HEK293 (cell line): ENCODE measurements around the gene UROC1.

Source experiments
- CTCF ChIA-PET: fragments of 350-600 bp; formaldehyde crosslinking; extraction: SDS; loops from one replicate; lab custom pipeline; 2021; ENCODE audit warnings: antibody characterized with exemption; lab: Yijun Ruan, JAX
- POLR2A ChIA-PET: fragments of 300-600 bp; formaldehyde crosslinking; extraction: SDS; loops from one replicate; lab custom pipeline; 2020; ENCODE audit warnings: antibody characterized with exemption, inconsistent platforms; lab: Yijun Ruan, JAX
- H3K27ac ChIP-seq: fragments of 200-500 bp; sonication (Bioruptor generic); 2 replicates; pipeline ENCODE4 v1.5.1; 2014; ENCODE audit warnings: low read depth, low read length, control low read depth, inconsistent platforms; ENCODE audit errors: extremely low read depth
- H3K36me3 ChIP-seq, 2 experiments: fragments of 200-500 bp in 1 of 2; sonication (Bioruptor generic) in 1 of 2; 1 replicate in 1 of 2; 2 replicates in 1 of 2; pipeline ENCODE4 v1.5.1; 2014 to 2017; ENCODE audit warnings: inconsistent platforms in 2 of 2, low read length in 2 of 2; ENCODE audit not compliant: control insufficient read depth in 2 of 2, insufficient read depth in 1 of 2
- H3K4me1 ChIP-seq: fragments of 200-500 bp; sonication (Bioruptor generic); 2 replicates; pipeline ENCODE4 v1.5.1; 2014; ENCODE audit warnings: mild to moderate bottlenecking, low read length, inconsistent platforms; ENCODE audit not compliant: control insufficient read depth, insufficient read depth
- H3K4me3 ChIP-seq: 2 replicates; pipeline ENCODE4 v1.5.1; 2011; ENCODE audit warnings: low read depth, mild to moderate bottlenecking, control low read depth, low read length, moderate library complexity
- H3K9me3 ChIP-seq: fragments of 200-500 bp; sonication (Bioruptor generic); 2 replicates; pipeline ENCODE4 v1.5.1; 2014; ENCODE audit warnings: low read depth, low read length, inconsistent platforms; ENCODE audit not compliant: control insufficient read depth, insufficient read depth
- CTCF ChIP-seq: fragments of 450-650 bp; formaldehyde crosslinking; IDR thresholded peaks from 2 replicates; pipeline ENCODE4 v1.5.1; 2016; ENCODE audit warnings: missing biosample characterization, missing genetic modification characterization
- GFI1B ChIP-seq: fragments of 450-650 bp; formaldehyde crosslinking; IDR thresholded peaks from 2 replicates; pipeline ENCODE4 v1.5.1; 2016; ENCODE audit warnings: missing biosample characterization, missing genetic modification characterization
- GLIS2 ChIP-seq: fragments of 450-650 bp; formaldehyde crosslinking; IDR thresholded peaks from 2 replicates; pipeline ENCODE4 v1.5.1; 2016; ENCODE audit warnings: missing biosample characterization, missing genetic modification characterization
- KLF16 ChIP-seq: fragments of 450-650 bp; formaldehyde crosslinking; IDR thresholded peaks from 2 replicates; pipeline ENCODE4 v1.5.1; 2017; ENCODE audit warnings: missing biosample characterization, missing genetic modification characterization
- PBX3 ChIP-seq: sonication (generic); formaldehyde crosslinking; IDR thresholded peaks from 2 replicates; pipeline ENCODE4 v1.8.1; 2022; ENCODE audit warnings: mild to moderate bottlenecking, moderate library complexity, missing genetic modification reagents
- SCRT1 ChIP-seq: fragments of 450-650 bp; formaldehyde crosslinking; IDR thresholded peaks from 2 replicates; pipeline ENCODE4 v1.5.1; 2016; ENCODE audit warnings: missing biosample characterization, missing genetic modification characterization, borderline replicate concordance
- SCRT2 ChIP-seq: fragments of 450-650 bp; formaldehyde crosslinking; IDR thresholded peaks from 2 replicates; pipeline ENCODE4 v1.5.1; 2016; ENCODE audit warnings: missing biosample characterization, missing genetic modification characterization
- SETDB1 ChIP-seq: IDR thresholded peaks from one replicate; pipeline ENCODE4 v1.6.1; 2017; ENCODE audit warnings: mild to moderate bottlenecking, low read length, moderate library complexity, mixed read lengths; ENCODE audit not compliant: insufficient read length
- SP2 ChIP-seq: fragments of 450-650 bp; formaldehyde crosslinking; IDR thresholded peaks from 2 replicates; pipeline ENCODE4 v1.5.1; 2016; ENCODE audit warnings: missing biosample characterization, missing genetic modification characterization
- SP3 ChIP-seq: fragments of 450-650 bp; formaldehyde crosslinking; IDR thresholded peaks from 2 replicates; pipeline ENCODE4 v1.5.1; 2016; ENCODE audit warnings: missing biosample characterization, missing genetic modification characterization
- YY1 ChIP-seq: fragments of 450-650 bp; formaldehyde crosslinking; IDR thresholded peaks from 2 replicates; pipeline ENCODE4 v1.5.1; 2018; ENCODE audit warnings: missing biosample characterization, missing genetic modification characterization
- ZBTB20 ChIP-seq: fragments of 450-650 bp; formaldehyde crosslinking; IDR thresholded peaks from 2 replicates; pipeline ENCODE4 v1.5.1; 2016; ENCODE audit warnings: missing biosample characterization, missing genetic modification characterization
- ZBTB26 ChIP-seq: fragments of 450-650 bp; formaldehyde crosslinking; optimal IDR thresholded peaks from 2 replicates; pipeline ENCODE3; 2016; ENCODE audit warnings: missing biosample characterization, mild to moderate bottlenecking, missing genetic modification characterization
- ZBTB8A ChIP-seq: fragments of 450-650 bp; formaldehyde crosslinking; IDR thresholded peaks from 2 replicates; pipeline ENCODE4 v1.5.1; 2016; ENCODE audit warnings: missing biosample characterization, missing genetic modification characterization
- ZFHX2 ChIP-seq: fragments of 450-650 bp; formaldehyde crosslinking; conservative IDR thresholded peaks from 2 replicates; pipeline ENCODE4 v1.5.1; 2016; ENCODE audit warnings: missing biosample characterization, missing genetic modification characterization
- ZNF18 ChIP-seq: fragments of 450-650 bp; formaldehyde crosslinking; IDR thresholded peaks from 2 replicates; pipeline ENCODE4 v1.5.1; 2016; ENCODE audit warnings: missing biosample characterization, missing genetic modification characterization
- ZNF2 ChIP-seq: fragments of 450-650 bp; formaldehyde crosslinking; IDR thresholded peaks from 2 replicates; pipeline ENCODE4 v1.5.1; 2016; ENCODE audit warnings: missing biosample characterization, missing genetic modification characterization
- ZNF335 ChIP-seq: fragments of 450-650 bp; formaldehyde crosslinking; conservative IDR thresholded peaks from 2 replicates; pipeline ENCODE4 v1.5.1; 2016; ENCODE audit warnings: missing biosample characterization, missing genetic modification characterization
- ZNF426 ChIP-seq: fragments of 450-650 bp; formaldehyde crosslinking; IDR thresholded peaks from 2 replicates; pipeline ENCODE4 v1.5.1; 2017; ENCODE audit warnings: missing biosample characterization, missing genetic modification characterization, mild to moderate bottlenecking, inconsistent platforms, moderate library complexity
- ZNF433 ChIP-seq: fragments of 450-650 bp; formaldehyde crosslinking; IDR thresholded peaks from 2 replicates; pipeline ENCODE4 v1.5.1; 2016; ENCODE audit warnings: missing biosample characterization, missing genetic modification characterization, low read depth
- ZNF600 ChIP-seq: fragments of 450-650 bp; formaldehyde crosslinking; IDR thresholded peaks from 2 replicates; pipeline ENCODE4 v1.5.1; 2016; ENCODE audit warnings: missing biosample characterization, missing genetic modification characterization
- ZNF747 ChIP-seq: fragments of 450-650 bp; formaldehyde crosslinking; IDR thresholded peaks from 2 replicates; pipeline ENCODE4 v1.5.1; 2016; ENCODE audit warnings: missing biosample characterization, missing genetic modification characterization

Gene UROC1

GRCh38 chr3:126475413-126476114 lies 42.0 kb downstream of the UROC1 start, which contains the start of gene ZXDC:
ZXDC (minus strand) TSS chr3:126475891; CDS start chr3:126475865, 26 bp downstream.
- peaks cover 2 to 16% of the 10 kb centered on the region in 2 experiments; a peak in 1 of 3 replicates for H3K36me3 ChIP-seq
- ChIA-PET CTCF (interaction anchor here (1.1 kb wide), 1 partner anchor 49 kb away, joined by 3 read pairs; no protein-coding TSS in a partner anchor), POLR2A (interaction anchor here (0.6 kb wide), 1 partner anchor 49 kb away, joined by 3 read pairs; no protein-coding TSS in a partner anchor)
- H3K4me1 ChIP-seq = peaks cover 8% of the 10 kb centered on the region; the same call in 1 of the 2 replicates
- H3K9me3 ChIP-seq = no peaks in the 10 kb centered on the region
- peak within 1 kb of the TSS; percentile 84 for H3K4me3 ChIP-seq
- TF ChIP-seq SP3 (tag by site-specific recombination) (no peak), YY1 (tag by site-specific recombination) (0 out of 2 replicates have a peak, but pooled peaks have one; percentile 19), PBX3 (CRISPR knock-in tag) (peak; percentile 64; the same call in 1 of the 2 replicates)
- TF ChIP-seq, all 188 proteins: peak for 2
- peak within 1 kb of the TSS; percentile 97 for H3K27ac ChIP-seq

GRCh38 chr3:126474498-126475412 lies 42.8 kb downstream of the UROC1 start:
- no peaks in the 10 kb centered on the region for H3K9me3 ChIP-seq
- ChIA-PET CTCF (no interaction called here), POLR2A (interaction anchor here (0.6 kb wide), 2 partner anchors 48 to 880 kb away, joined by 3 to 4 read pairs; no protein-coding TSS in a partner anchor)
- H3K4me1 ChIP-seq = peaks cover 8% of the 10 kb centered on the region; the same call in 1 of the 2 replicates
- H3K4me3 ChIP-seq = peak overlapping the region; percentile 84
- peak overlapping the region; percentile 97 for H3K27ac ChIP-seq
- peaks cover 8 to 24% of the 10 kb centered on the region in 2 experiments; a peak in 2 of 3 replicates for H3K36me3 ChIP-seq
- no peak for TF ChIP-seq ZNF747 (tag by site-specific recombination)
- peak; percentile 86 for TF ChIP-seq SCRT2 (tag by site-specific recombination)
- TF ChIP-seq ZBTB8A = peak; percentile 75
- TF ChIP-seq CTCF (tag by site-specific recombination) = peak; percentile 45; the same call in 1 of the 2 replicates
- peak; percentile 44; the same call in 1 of the 2 replicates for TF ChIP-seq ZNF18 (tag by site-specific recombination)
- 0 out of 2 replicates have a peak, but pooled peaks have one; percentile 12 for TF ChIP-seq PBX3 (CRISPR knock-in tag)
- no peak for TF ChIP-seq ZNF2
- TF ChIP-seq ZNF335 (tag by site-specific recombination) = peak; percentile 63
- no peak for TF ChIP-seq SETDB1
- TF ChIP-seq SCRT1 (tag by site-specific recombination) = peak; percentile 79
- peak; percentile 36; the same call in 1 of the 2 replicates for TF ChIP-seq KLF16 (tag by site-specific recombination)
- TF ChIP-seq ZNF433 (tag by site-specific recombination) = no peak
- peak; percentile 85 for TF ChIP-seq ZBTB26 (tag by site-specific recombination)
- TF ChIP-seq ZNF426 = no peak
- peak; percentile 27 for TF ChIP-seq ZFHX2
- peak; percentile 33 for TF ChIP-seq SP2
- TF ChIP-seq ZBTB20 (tag by site-specific recombination) = peak; percentile 52; the same call in 1 of the 2 replicates
- TF ChIP-seq GFI1B (tag by site-specific recombination) = no peak
- peak; percentile 40; the same call in 1 of the 2 replicates for TF ChIP-seq ZNF600 (tag by site-specific recombination)
- TF ChIP-seq GLIS2 = peak; percentile 65
